SK-N-SH (cell line): ENCODE data around the gene DAB2IP. TPM values are rescaled to one million over a fixed set of nuclear protein-coding genes. Genes with fewer than 3 reads are reported as not detected.
A peak's percentile ranks its signal among the peaks of the same experiment; 100 is the strongest.

ENCODE experiments used
- CTCF ChIA-PET: fragments of 300-600, 350-600 bp; formaldehyde crosslinking; extraction: SDS; loops from one replicate; lab custom pipeline; 2021; lab: Yijun Ruan, JAX
- POLR2A ChIA-PET: fragments of 350-600 bp; sonication (Branson Sonifier 250); formaldehyde crosslinking; extraction: SDS; loops from one replicate; lab custom pipeline; 2020; ENCODE audit warnings: antibody characterized with exemption, inconsistent platforms; lab: Yijun Ruan, JAX
- DNase-seq: peaks from one replicate; pipeline ENCODE4 v3.0.0; 2012
- H2AFZ ChIP-seq: fragments of 200-600 bp; sonication (generic); 2 replicates; pipeline ENCODE4 v1.8.1; 2016; ENCODE audit warnings: antibody characterized with exemption, mild to moderate bottlenecking, low read depth
- H3F3A ChIP-seq: fragments of 200-600 bp; sonication (generic); replicated peaks from 2 replicates; pipeline ENCODE3; 2016; ENCODE audit warnings: antibody characterized with exemption, mild to moderate bottlenecking; ENCODE audit not compliant: insufficient read depth
- H3K27ac ChIP-seq, 2 experiments: fragments of 200-500 bp in 1 of 2; fragments of 200-600 bp in 1 of 2; sonication (Bioruptor generic) in 1 of 2; sonication (generic), shearing (Covaris generic) in 1 of 2; 2 replicates each; pipeline versions ENCODE4 v1.5.1 to v1.6.1; 2014 to 2016; ENCODE audit warnings: low read depth in 2 of 2, inconsistent platforms in 1 of 2, low read length in 1 of 2, mild to moderate bottlenecking in 1 of 2, mixed read lengths in 1 of 2
- H3K27me3 ChIP-seq: fragments of 200-600 bp; sonication (generic), shearing (Covaris generic); 2 replicates; pipeline ENCODE4 v1.6.1; 2016; ENCODE audit warnings: mixed run types; ENCODE audit not compliant: insufficient read depth
- H3K36me3 ChIP-seq, 2 experiments: fragments of 200-500 bp in 1 of 2; fragments of 200-600 bp in 1 of 2; sonication (Bioruptor generic) in 1 of 2; sonication (generic) in 1 of 2; replicated peaks in 1 of 2; 2 replicates each; pipeline versions ENCODE3 to v1.5.1; 2014 to 2016; ENCODE audit warnings: low read length in 1 of 2, mild to moderate bottlenecking in 1 of 2; ENCODE audit not compliant: insufficient read depth in 2 of 2, control insufficient read depth in 1 of 2
- H3K4me1 ChIP-seq, 2 experiments: fragments of 200-500 bp in 1 of 2; fragments of 200-600 bp in 1 of 2; sonication (Bioruptor generic) in 1 of 2; sonication (generic), shearing (Covaris generic) in 1 of 2; 2 replicates each; pipeline versions ENCODE4 v1.5.1 to v1.6.1; 2014 to 2016; ENCODE audit warnings: low read depth in 1 of 2, low read length in 1 of 2, mixed run types in 1 of 2; ENCODE audit not compliant: insufficient read depth in 2 of 2, control insufficient read depth in 1 of 2
- H3K4me2 ChIP-seq: fragments of 200-600 bp; sonication (generic), shearing (Covaris generic); 2 replicates; pipeline ENCODE4 v1.6.1; 2017; ENCODE audit warnings: mixed run types
- H3K4me3 ChIP-seq, 2 experiments: fragments of 200-500 bp in 1 of 2; fragments of 200-600 bp in 1 of 2; sonication (Bioruptor generic) in 1 of 2; sonication (generic), shearing (Covaris generic) in 1 of 2; 2 replicates each; pipeline versions ENCODE4 v1.5.1 to v1.8.1; 2014 to 2016; ENCODE audit warnings: low read depth in 2 of 2, inconsistent platforms in 1 of 2, low read length in 1 of 2, mild to moderate bottlenecking in 1 of 2, mixed read lengths in 1 of 2, moderate library complexity in 1 of 2
- H3K79me2 ChIP-seq: fragments of 200-600 bp; sonication (generic); 2 replicates; pipeline ENCODE4 v1.8.1; 2017; ENCODE audit warnings: mild to moderate bottlenecking; ENCODE audit not compliant: insufficient read depth
- H3K9ac ChIP-seq: fragments of 200-600 bp; sonication (generic); 2 replicates; pipeline ENCODE4 v1.6.1; 2017; ENCODE audit warnings: mixed run types
- H3K9me2 ChIP-seq: fragments of 200-600 bp; sonication (generic); 2 replicates; pipeline ENCODE4 v1.6.1; 2017; ENCODE audit warnings: mixed run types
- H3K9me3 ChIP-seq: fragments of 200-600 bp; sonication (generic); 2 replicates; pipeline ENCODE4 v1.6.1; 2017; ENCODE audit warnings: mixed run types, mild to moderate bottlenecking, moderate library complexity
- H4K20me1 ChIP-seq: fragments of 200-600 bp; sonication (generic); 2 replicates; pipeline ENCODE4 v1.6.1; 2017; ENCODE audit warnings: mild to moderate bottlenecking, mixed run types; ENCODE audit not compliant: insufficient read depth
- CHD2 ChIP-seq: fragments of 150-350 bp; IDR thresholded peaks from 2 replicates; pipeline ENCODE4 v1.6.1; 2018; ENCODE audit warnings: low read length; ENCODE audit not compliant: partially characterized antibody
- CTCF ChIP-seq: fragments of 200-600 bp; sonication (generic); IDR thresholded peaks from 2 replicates; pipeline ENCODE4 v1.6.1; 2017; ENCODE audit warnings: antibody characterized with exemption, mild to moderate bottlenecking, moderate library complexity
- EZH2phosphoT487 ChIP-seq: fragments of 200-600 bp; sonication (generic); IDR thresholded peaks from 2 replicates; pipeline ENCODE4 v1.6.1; 2017; ENCODE audit warnings: low read depth, mixed run types, mild to moderate bottlenecking, antibody characterized with exemption, moderate library complexity, borderline replicate concordance
- FOXJ3 ChIP-seq: sonication (generic); formaldehyde crosslinking; IDR thresholded peaks from 2 replicates; pipeline ENCODE4 v1.5.1; 2020; ENCODE audit warnings: mild to moderate bottlenecking, missing genetic modification reagents
- FOXM1 ChIP-seq: IDR thresholded peaks from 2 replicates; pipeline ENCODE4 v1.4.0; 2012; ENCODE audit warnings: low read depth, mild to moderate bottlenecking
- JUND ChIP-seq: IDR thresholded peaks from 2 replicates; pipeline ENCODE4 v1.4.0; 2012
- PBX3 ChIP-seq: IDR thresholded peaks from 2 replicates; pipeline ENCODE4; 2012
- RAD21 ChIP-seq: IDR thresholded peaks from 2 replicates; pipeline ENCODE4 v1.6.1; 2012; ENCODE audit warnings: mild to moderate bottlenecking, low read length
- SIN3A ChIP-seq: IDR thresholded peaks from 2 replicates; pipeline ENCODE4 v1.6.1; 2012; ENCODE audit warnings: low read depth, mild to moderate bottlenecking, low read length, moderate library complexity, borderline replicate concordance
- SMC3 ChIP-seq: IDR thresholded peaks from 2 replicates; pipeline ENCODE4 v1.6.1; 2012; ENCODE audit warnings: low read depth, low read length, improper control_type of control experiment
- WGBS: methylation state at CpG from one replicate; pipeline ENCODE4 v1.1.6; 2017; ENCODE audit warnings: low lambda C conversion rate; 5-methylcytosine and 5-hydroxymethylcytosine counted together
- polyA plus RNA-seq, 3 experiments: library from polyadenylated mRNA; depleted of rRNA; stranded (reverse); fragments of >200 nt; gene quantifications; 2 replicates each; pipeline ENCODE4 v1.2.3, GENCODE V29; 2012

The DAB2IP gene
- polyA plus RNA-seq, 1 of the 3 experiments (the other 2 are of a cell fraction) = 21.4 TPM

DNA sequence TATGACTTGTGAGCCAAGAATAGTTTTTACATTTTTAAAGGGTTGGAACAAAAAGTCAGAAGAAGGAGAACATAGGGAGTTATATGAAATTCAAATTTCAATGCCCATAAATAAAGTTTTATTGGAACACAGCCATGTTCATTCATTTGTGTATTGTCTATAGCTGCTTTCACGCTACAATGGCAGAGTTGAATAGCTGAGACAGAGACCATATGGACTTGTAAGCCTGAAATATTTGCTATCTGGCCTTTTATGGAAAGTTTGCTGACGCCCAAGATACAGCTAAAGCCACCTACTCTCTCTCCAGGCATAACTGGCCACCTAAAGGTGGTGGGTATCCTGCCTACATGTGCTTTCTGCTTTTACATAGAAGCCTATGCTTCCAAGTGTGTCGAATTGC, 10.9 kb downstream of the DAB2IP start (continued):
- no peak for TF ChIP-seq SIN3A

DNA sequence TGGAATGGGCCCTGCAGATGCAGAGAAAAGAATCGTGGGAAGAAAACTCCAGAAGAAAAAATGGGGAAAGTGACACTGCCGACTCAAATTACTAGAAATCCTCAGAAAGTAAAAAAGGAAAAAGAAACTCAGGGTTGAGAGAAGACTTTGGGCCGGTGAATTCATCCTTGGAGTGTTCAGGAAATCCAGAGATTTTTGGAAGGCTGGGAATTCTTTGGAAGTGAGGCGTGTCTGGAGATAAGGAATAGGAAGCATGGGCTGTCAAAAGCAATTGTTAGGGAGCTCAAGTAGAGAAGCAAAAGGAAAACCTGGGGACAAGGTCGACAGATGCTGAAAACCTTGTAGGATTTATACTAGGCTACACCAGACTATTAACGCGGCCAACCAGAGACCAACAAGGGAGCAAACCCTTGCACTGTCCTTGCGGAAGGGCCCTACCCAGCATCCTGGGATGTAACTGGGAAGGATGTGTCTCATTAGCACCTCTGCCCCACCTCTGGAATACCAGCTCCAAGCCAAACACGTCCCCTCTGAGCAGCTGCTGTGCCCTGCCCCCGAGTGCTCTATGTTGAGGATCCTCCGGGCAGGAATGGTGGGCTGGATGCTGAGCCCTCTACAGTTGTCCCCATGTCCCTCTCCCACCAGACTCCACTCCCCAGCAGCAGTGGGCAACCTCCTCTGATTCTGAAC, 11.6 kb downstream of the DAB2IP start:
- no peak overlapping the region for H2AFZ ChIP-seq
- H3K4me3 ChIP-seq = no peak overlapping the region
- 81% methylated on average over 11 of the region's 11 CpGs for WGBS
- no peaks in the 10 kb centered on the region for H3K36me3 ChIP-seq
- H4K20me1 ChIP-seq = no peaks in the 10 kb centered on the region
- no peaks in the 10 kb centered on the region for H3F3A ChIP-seq
- TF ChIP-seq JUND (no peak; the same call in 1 of the 2 replicates), PBX3 (peak; percentile 28; the same call in 1 of the 2 replicates)
- POLR2A ChIA-PET = no interaction called here
- no peak for DNase-seq
- no peak overlapping the region for H3K27ac ChIP-seq
- H3K9me3 ChIP-seq = no peaks in the 10 kb centered on the region
- no peaks in the 10 kb centered on the region for H3K79me2 ChIP-seq
- no peak overlapping the region for H3K4me2 ChIP-seq
- H3K27me3 ChIP-seq = no peaks in the 10 kb centered on the region
- no peak overlapping the region for H3K9ac ChIP-seq
- peaks cover 4% of the 10 kb centered on the region in 2 experiments; a peak in 1 of 4 replicates for H3K4me1 ChIP-seq
- CTCF ChIA-PET = interaction anchor here (0.8 to 3.3 kb wide), 6 partner anchors 11 to 267 kb away, joined by 3 to 10 read pairs (median 3); partner anchors contain the start of gene DAB2IP
- H3K9me2 ChIP-seq = no peaks in the 10 kb centered on the region

DNA sequence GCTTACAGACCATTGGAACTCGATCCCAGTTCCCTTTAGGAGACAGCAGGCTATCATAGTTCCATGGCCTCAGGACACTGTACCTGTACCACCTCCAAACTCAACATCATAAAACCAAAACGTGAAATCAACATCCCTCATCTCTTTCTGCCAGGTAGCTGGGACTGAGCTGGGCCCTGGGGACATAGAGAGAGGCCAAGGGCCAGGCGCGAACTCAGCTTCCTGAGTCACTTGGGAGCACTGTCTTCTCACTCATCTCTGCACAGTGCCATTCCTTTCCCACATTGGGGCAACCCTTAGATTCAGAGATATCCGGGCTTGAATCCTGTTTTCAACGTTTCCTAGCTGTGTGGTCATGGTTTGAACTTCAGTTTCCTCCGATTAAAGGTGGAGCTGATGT, 12.2 kb downstream of the DAB2IP start:
- Histone ChIP-seq H3K36me3 (no peaks in the 10 kb centered on the region), H3K9me2 (no peaks in the 10 kb centered on the region)
- no peak for TF ChIP-seq SMC3
- TF ChIP-seq, all 33 proteins: peak for 0
- Histone ChIP-seq H3K4me2 (no peak overlapping the region), H3F3A (no peaks in the 10 kb centered on the region), H3K9ac (no peak overlapping the region), H3K4me1 (peaks cover 4% of the 10 kb centered on the region in 2 experiments; a peak in 1 of 4 replicates), H3K79me2 (no peaks in the 10 kb centered on the region), H2AFZ (no peak overlapping the region), H4K20me1 (no peaks in the 10 kb centered on the region), H3K27ac (no peak overlapping the region), H3K4me3 (no peak overlapping the region), H3K9me3 (no peaks in the 10 kb centered on the region), H3K27me3 (no peaks in the 10 kb centered on the region)
- whole genome bisulfite sequencing = 89% methylated on average over 7 of the region's 7 CpGs
- ChIA-PET POLR2A (no interaction called here), CTCF (interaction anchor here (0.8 to 3.3 kb wide), 5 partner anchors 12 to 267 kb away, joined by 3 to 10 read pairs (median 3); partner anchors contain the start of gene DAB2IP)
- no peak for DNase-seq

GRCh38 chr9:121666294-121666693, 14.9 kb downstream of the DAB2IP start:
- no peak overlapping the region for H3K9ac ChIP-seq

More at GRCh38 chr9:121666294-121666693, 14.9 kb downstream of the DAB2IP start:
- Histone ChIP-seq H3K9me2 (no peaks in the 10 kb centered on the region), H3K4me2 (no peak overlapping the region), H3K79me2 (no peaks in the 10 kb centered on the region), H3K4me1 (peaks cover 4% of the 10 kb centered on the region in 2 experiments; a peak in 1 of 4 replicates), H3K9me3 (no peaks in the 10 kb centered on the region), H3K36me3 (no peaks in the 10 kb centered on the region), H2AFZ (no peak overlapping the region), H3K27ac (no peak overlapping the region), H3K27me3 (no peaks in the 10 kb centered on the region), H3F3A (no peaks in the 10 kb centered on the region)
- 95% methylated on average over 8 of the region's 8 CpGs for WGBS
- ChIA-PET POLR2A (interaction anchor here (0.6 kb wide), 1 partner anchor 15 kb away, joined by 5 read pairs; no protein-coding TSS in a partner anchor), CTCF (interaction anchor here (1.4 to 1.6 kb wide), 2 partner anchors 14 to 18 kb away, joined by 4 to 5 read pairs; no protein-coding TSS in a partner anchor)
- no peak for DNase-seq
- TF ChIP-seq FOXM1 = no peak
- TF ChIP-seq CHD2 = no peak
- no peak for TF ChIP-seq EZH2phosphoT487
- TF ChIP-seq FOXJ3 (CRISPR knock-in tag) = no peak
- no peak for TF ChIP-seq RAD21
- TF ChIP-seq CTCF = no peak
- TF ChIP-seq, all 33 proteins: peak for 0
- Histone ChIP-seq H3K4me3 (no peak overlapping the region), H4K20me1 (no peaks in the 10 kb centered on the region)
